ENCODE measurements around the gene CAV1.

CAV1 gene

DNA sequence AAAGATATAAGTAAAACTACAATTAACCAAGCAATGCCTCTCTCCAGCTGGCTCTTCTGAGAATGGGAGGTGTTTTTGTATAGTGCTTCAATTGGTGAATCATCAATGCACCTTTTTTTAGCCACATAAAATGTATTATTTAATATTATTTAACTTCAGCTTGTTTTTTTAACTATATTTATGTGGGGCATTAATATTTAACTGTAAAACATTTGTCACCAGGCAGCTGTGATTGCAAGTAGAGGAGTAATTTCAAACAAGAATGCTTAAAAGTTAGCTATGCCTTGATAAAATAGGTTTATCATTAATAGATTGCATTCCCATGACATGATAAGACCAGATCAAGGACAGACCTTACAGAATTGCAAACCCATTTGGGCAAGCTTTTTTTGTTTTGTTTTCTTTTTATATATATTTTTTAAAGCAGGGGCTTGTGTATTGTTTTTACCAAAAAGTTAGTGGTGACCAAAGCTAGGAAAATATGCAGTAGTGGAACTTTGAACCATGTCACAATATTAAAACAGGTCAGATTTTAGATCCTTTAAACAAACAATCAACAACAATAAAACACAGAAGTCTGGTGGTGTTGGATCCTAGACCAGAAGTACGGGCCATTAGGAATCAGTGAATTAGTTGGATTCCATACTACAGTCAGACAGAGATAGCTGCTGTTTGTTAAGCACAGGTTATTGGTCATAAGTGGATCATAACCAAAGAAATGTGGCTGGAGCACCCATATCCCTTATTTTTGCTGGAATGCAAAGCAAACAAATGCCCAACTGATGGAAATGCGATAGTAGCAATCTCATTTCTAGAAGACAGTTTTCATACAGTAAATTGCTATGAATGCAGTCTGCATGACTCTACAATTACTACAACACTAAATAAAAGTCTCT, 22.4 kb upstream of the CAV1 start:
- intact Hi-C loops (cut with DNase I), result no loop called here
- no peak for DNase-seq

DNA sequence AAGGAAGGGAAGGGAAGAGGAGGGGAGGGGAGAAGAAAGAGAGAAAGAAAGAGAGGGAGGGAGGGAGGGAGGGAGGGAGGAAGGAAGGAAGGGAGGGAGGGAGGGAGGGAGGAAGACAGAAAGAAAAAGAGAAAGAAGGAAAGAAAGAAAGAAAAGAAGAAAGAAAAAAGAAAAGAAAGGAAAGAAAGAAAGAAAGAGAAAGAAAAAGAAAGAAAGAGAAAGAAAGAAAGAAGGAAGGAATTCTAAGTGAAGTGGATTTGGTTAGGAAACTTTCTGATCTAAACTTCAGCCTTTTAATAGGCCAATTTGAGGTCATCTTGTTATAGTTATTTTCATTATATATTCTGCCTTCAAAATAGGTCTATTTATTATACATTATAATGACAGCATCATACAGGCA, 21.0 kb upstream of the CAV1 start:
- intact Hi-C loops (cut with DNase I), result no loop called here
- DNase-seq, result no peak

DNA sequence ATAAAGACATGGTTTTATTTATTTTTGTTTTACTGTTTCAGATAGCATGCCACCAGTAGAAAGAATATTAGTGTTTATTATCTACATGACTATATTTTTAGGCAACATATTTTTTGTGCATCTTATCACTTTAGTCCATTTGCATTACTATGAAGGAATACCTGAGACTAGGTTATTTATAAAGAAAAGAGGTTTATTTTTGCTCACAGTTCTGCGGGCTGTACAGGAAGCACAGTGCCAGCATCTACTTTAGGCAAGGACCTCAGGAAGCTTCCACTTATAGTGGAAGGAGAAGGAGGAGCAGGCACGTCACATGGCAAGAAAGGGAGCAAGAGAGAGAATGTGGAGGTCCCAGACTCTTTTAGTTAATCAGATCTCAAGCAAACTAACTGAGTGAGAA, 19.6 kb upstream of the CAV1 start:
- intact Hi-C loops (cut with DNase I), result no loop called here
- DNase-seq, result no peak

DNA sequence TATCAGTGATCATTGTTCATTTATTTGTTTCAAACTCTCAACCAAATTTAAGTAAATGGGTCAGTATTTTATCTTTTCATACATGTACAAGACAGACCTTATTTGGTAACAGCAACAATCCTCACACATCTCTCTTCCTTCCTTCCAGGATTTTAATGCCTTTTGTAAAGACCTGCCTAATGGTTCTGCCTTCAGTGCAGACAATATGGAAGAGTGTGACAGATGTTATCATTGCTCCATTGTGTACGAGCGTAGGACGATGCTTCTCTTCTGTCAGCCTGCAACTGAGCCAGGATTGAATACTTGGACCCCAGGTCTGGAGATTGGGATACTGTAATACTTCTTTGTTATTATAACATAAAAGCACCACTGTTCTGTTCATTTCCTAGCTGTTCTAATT, 19.0 kb upstream of the CAV1 start:
- intact Hi-C loops (cut with DNase I), result no loop called here
- no peak for DNase-seq

DNA sequence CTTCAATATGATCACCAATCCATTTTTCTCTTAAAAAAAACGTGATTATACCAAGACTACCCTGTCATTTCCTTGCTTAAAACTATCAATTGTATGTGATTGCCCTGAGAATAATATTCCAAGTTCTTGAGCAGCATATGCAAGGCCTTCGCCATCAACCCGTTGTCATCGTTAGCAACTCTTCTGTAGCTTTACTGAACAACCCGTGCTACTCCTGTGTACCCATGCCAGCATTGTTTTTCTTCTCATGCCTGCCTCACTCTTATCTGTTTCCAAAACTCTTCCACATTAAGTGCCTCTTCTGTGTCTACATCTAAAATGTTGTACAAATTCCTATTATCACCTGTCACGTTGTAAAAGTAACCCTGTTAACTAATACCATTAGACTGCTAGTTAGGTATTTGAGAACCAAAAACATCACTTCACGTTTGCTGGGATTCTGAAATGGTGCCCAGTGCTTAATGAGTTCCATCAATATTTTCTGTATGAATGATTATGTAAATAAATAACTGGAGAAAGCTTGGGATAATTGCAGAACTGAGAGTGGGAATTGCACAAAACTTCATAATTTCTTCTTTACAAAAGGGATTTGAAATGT, 14.8 kb upstream of the CAV1 start:
- intact Hi-C loops (cut with DNase I), result no loop called here
- no peak for DNase-seq

DNA sequence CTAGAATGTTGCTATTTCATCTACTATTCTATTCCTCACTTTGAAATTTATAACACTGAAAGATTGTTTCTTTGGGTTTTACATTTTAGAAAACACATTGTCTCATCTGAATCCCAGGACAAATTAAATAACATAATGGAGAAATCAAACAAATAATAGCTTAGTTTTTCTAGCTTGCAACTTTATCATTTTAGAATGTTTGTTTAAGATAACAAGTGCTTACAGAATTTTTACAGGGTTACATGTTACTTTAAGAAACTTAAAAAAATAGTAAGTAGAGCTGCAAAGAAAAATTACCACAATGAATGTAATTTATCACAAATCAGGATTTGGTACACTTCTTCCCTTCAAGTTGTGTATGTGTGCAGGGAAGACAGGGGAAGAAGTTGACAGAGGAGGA, 14.0 kb upstream of the CAV1 start:
- no peak for DNase-seq
- intact Hi-C loops (cut with DNase I), result no loop called here

DNA sequence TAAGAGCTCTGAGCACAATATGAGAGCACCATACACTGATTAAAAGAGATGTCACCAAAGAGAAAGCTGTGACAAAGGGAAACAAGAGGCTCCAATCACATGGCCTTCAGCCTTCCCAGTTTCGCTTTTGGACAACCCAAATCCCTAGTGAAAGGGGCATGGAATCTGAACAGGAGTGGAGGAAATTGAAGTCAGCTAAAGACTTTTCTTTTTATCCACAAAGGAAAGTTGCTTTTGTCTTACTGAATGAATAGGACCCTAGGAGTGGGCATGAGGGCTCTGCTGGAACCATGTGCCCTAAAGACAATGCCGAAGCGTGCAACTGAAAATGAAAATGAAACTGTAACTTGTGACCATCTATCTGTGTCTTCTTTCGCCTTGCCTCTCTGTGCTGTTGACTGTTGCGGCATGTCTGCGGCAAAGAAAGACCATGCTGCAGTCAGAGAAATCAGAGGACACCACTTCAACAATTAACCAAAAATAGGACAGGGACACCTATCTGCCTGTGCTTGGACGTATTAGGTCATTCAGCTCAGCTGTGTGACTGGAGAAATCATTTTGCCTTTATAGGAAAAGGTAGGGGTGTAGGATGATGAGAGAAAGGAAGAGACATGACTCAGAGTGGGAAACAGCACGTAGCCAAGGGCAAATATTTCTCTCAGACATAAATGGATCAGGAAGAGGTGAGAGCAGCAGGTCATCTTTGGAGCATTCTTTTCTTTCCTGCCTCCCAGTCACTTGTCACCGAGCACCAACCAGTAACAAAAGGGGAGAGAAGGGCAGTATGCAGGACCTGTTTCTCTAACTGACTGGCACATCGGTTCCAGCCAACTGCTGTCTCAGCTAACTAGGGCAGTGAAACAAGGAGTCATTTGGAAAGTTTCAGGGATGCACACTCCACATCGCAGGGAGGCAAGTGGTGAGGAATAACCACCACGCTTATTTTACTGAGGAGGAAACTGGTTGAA, 13.0 kb upstream of the CAV1 start:
- DNase-seq, result peak in 15 of 42 donors; percentile 8 to 67 (median 25)
- intact Hi-C loops (cut with DNase I), result no loop called here

DNA sequence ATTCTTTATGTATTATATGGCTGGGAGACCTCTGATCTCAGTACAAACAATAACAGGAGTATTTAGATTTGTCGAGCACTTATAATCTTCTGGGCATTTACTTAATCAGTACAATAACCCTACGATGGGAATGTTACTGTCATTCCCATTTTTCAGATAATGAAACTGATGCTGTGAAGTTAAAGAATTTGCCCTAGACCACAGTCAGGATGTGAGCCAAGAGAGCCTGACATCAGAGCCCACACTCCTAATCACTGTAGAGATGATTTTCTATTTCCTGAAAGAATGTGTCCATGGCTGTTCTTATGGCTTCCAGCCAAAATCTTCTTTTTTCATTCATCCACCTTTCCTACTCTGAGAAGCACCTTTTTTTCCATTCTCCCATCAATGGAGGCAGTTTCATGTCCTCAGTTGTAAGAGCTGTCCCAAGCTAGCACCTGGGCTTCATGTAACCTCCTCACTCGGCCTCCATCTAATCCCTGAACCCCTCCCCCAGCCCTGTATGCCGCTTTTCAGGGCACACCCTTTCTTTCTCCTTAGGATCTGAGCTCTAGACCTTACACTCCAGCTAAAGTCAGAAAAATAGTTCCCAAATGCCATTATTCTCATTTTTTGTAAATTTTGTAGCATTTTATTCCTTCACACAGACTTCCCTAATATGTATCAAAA, 12.2 kb upstream of the CAV1 start:
- DNase-seq, result no peak
- intact Hi-C loops (cut with DNase I), result no loop called here

DNA sequence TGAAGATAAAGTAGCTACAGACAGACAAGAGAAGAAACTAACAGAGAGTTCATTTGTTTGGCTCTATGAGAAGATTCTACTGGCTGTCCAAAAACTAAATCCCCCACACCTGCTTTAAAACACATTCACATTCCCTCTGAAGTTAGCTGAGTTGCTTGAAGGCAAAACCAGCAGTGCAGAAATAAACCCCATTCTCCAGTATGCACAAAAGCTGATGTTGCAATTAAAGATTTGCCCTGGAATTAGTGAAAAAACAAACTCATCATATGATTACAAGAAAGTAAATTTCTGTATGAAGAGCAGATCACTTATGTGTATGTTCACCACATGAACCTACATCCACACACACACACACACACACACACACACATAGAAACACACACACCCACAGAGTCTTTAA, 9.3 kb upstream of the CAV1 start:
- DNase-seq, result no peak
- intact Hi-C loops (cut with DNase I), result no loop called here

DNA sequence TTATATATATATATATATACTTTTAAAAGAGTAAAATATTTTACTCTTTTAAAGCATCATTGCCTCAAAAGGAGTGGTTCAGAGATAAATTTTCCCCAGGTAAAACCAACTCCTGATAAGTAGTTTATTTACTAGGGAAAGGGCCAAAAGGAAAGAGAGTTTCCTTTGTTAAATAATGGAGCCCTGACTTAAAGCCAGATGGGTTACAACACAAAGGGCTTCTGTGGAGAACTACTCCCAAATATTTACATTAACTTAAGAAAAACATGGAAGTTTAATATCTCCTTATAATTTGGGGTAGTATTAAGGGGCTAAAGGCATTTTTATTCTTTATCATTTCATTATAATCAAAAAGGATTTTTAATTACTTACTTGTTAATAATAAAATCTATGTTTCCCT, 8.5 kb upstream of the CAV1 start:
- intact Hi-C loops (cut with DNase I), result no loop called here
- DNase-seq, result no peak

DNA sequence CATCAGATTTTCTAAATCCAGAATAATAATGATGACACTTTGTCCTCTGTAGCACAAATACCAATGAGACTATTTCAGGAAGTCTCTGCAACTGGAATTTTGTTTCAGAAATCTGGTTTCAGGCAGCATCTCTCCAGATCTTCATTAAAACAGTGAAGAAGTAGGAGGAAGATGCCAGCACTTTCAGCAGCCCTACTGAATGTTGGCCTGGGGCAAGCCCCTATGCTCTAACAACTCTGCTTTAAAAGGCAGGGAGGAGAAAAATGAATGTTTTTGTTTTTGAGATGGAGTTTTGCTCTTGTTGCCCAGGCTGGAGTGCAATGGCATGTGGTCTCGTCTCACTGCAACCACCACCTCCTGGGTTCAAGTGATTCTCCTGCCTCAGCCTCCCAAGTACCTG, 7.2 kb upstream of the CAV1 start:
- intact Hi-C loops (cut with DNase I), result no loop called here
- DNase-seq, result no peak

DNA sequence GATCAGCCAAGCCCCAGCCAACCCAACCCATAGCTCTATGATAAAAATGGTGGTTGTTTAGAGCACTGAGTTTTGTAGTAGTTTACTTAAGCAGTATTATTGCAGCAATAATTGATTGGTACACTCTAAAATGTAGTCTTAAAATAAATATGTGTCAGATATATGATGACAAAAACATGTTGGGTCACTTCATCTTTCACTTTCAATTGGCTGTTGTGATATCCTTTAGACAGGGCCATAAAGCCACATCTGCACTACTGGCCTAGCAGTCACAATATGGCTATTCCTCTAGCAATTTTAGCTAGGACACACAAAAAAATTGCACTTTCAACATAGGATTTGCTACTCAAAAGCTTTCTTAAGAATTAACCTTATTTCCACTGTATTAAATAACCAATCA, 5.9 kb upstream of the CAV1 start:
- intact Hi-C loops (cut with DNase I), result no loop called here
- DNase-seq, result no peak

DNA sequence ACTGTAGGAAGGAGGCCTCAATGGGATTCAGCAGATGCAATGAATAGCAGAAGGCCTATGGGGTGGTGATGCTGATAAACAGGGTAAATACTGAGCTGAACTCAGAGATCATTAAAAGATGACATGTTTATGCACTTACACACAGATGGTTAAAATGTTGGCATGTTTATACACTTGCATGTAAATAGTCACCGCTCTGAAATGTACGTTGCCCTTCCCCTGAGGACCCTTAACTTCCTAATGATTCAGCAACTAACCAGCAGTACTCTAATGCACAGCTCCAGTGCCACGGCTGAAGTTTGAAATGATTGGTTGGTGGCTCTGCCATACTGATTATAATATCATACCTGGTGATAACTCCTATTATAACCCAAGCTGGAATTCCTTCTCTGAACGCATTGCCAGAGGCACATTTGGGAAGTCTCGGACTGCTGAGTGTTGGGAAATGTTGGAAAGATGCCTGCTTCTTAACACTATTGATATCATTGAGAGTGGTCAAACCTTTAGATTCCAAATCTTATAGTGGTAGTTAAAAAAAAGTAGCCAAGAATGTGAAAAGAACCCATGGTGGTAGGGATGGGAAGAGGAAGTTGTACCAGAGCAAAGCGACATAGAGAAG, 3.7 kb upstream of the CAV1 start:
- no peak for DNase-seq
- intact Hi-C loops (cut with DNase I), result no loop called here

DNA sequence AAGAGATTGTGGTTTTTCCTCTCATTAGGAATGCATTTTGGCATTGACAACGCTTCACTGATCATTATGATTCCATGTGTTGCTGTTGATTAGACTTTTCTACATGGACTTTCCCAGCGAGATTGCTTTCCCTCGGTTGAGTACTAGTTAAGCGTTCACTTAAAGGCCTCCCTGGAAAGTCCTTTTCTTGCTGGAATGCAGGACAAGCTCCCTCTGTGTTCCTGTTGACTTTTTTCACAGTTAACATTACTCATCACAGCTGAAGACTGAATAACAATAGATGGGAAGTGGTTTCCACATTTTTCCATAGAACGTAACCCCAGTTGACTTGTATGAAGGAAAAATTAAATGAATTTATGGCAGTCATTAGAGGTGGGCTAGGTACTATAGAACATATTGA, 2.6 kb upstream of the CAV1 start:
- no peak for DNase-seq
- intact Hi-C loops (cut with DNase I), result no loop called here

DNA sequence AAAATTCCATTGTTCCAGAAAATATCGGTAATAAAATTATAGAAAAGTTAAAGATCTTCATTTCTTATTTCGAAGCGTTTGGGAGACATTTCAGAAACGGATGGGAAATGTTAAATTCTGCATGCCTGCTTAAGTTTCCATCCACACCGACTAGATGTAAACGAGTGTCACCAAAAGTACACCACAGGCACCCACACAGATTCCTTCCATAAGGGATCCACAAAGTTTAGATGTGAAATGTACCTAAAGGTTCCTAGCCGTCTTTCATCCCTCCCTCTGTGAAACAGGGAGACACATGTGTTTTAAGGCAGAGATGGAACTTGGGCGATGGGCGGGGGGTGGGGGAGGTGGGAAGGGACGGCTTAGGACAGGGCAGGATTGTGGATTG, 621 bp upstream of the CAV1 start:
- DNase-seq, result no peak

DNA sequence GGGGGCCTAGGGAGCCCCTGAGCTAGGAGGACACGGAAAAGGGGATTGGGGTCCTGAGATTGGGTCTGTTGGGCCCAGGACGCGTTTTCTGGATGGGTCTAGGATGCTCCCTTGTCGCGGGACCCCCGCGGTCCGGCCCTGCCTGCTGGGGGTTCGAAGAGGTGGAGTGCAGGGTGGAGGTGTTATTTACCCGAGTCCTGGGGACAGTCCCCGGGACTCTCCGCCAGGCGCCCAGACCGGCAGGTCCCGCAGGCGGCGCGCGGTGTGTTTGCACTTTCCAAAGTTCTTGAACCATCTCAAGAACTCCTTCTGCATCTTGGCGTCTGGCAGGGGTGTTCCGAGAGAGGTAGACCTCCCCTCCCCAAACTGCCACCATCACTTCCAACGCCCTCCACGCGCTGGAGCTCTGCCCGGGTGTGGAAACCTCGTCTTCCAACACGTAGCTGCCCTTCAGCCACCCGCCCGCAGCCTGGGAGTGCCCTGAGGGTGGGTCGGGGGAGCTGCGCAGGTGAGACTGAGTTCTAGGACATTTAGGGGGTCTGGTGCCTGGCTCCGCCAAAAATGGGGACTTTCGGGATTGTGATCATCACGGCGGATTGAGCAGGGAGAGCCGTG, 569 bp downstream of the CAV1 start:
- intact Hi-C loops (cut with DNase I), result no loop called here
- DNase-seq, result peak in 15 of 42 donors; percentile 4 to 53 (median 27)

More for the DNA sequence above, 621 bp upstream of the CAV1 start:
- intact Hi-C loops (cut with DNase I), result no loop called here

DNA sequence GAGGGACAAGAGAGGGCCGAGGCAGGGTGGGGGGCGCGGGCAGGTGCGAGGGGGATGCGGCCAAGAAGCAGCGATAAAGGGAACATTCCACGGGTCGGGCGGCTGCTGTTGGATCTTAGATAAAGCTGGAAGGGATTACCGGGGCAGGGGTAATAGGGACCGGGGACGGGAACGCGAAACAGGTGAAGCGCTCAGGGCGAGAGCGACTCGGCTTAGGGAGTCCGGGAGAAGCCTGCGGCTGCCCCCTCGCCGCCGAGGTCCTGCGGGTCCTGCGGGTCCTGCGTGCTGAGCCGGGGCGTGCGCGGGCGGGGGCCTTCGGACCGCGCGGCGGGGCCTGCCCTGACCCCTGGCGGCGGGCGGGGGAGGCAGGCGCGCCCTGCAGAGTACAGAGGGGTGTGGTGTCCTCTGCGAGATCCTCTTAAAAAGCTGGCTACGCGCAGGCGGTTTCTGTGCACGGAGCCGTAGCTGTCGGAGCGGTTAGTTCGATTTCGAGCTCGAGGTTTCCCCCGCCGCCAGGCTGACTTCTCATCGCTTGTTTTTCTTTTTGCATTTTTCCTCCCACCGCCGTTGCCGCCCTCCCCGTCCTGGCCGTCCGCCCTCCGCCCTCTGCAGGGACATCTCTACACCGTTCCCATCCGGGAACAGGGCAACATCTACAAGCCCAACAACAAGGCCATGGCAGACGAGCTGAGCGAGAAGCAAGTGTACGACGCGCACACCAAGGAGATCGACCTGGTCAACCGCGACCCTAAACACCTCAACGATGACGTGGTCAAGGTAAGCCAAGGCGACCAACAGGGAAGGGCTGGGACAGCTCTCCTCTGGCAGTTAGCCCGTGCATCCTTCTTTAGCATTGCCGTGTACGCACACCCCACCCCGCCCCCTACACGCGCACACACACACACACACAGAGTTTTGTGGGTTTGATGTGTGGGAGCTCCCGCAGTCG, 1.4 kb downstream of the CAV1 start:
- intact Hi-C loops (cut with DNase I), result no loop called here
- DNase-seq, result peak in 41 of 42 donors; percentile 42 to 87 (median 71)

All from head of caudate nucleus (tissue), 42 donors.